AG09319 (cell line): ENCODE measurements around the gene ETV5.

Source experiments
- DNase-seq: peaks from one replicate; pipeline ENCODE4 v3.0.0-alpha.2; 2010; ENCODE audit warnings: low read depth; ENCODE audit errors: extremely low read depth
- TF ChIP-seq, protein P1 (sequence below): IDR thresholded peaks from 2 replicates; pipeline ENCODE4 v1.5.1; 2011; ENCODE audit warnings: low read depth, mild to moderate bottlenecking, inconsistent platforms, low read length, moderate library complexity

The ETV5 gene

GRCh38 chr3:186133980-186134379 is 25.1 kb upstream of the ETV5 start:
- no peak for DNase-seq
- TF ChIP-seq, protein P1, sequence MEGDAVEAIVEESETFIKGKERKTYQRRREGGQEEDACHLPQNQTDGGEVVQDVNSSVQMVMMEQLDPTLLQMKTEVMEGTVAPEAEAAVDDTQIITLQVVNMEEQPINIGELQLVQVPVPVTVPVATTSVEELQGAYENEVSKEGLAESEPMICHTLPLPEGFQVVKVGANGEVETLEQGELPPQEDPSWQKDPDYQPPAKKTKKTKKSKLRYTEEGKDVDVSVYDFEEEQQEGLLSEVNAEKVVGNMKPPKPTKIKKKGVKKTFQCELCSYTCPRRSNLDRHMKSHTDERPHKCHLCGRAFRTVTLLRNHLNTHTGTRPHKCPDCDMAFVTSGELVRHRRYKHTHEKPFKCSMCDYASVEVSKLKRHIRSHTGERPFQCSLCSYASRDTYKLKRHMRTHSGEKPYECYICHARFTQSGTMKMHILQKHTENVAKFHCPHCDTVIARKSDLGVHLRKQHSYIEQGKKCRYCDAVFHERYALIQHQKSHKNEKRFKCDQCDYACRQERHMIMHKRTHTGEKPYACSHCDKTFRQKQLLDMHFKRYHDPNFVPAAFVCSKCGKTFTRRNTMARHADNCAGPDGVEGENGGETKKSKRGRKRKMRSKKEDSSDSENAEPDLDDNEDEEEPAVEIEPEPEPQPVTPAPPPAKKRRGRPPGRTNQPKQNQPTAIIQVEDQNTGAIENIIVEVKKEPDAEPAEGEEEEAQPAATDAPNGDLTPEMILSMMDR, result no peak

DNA sequence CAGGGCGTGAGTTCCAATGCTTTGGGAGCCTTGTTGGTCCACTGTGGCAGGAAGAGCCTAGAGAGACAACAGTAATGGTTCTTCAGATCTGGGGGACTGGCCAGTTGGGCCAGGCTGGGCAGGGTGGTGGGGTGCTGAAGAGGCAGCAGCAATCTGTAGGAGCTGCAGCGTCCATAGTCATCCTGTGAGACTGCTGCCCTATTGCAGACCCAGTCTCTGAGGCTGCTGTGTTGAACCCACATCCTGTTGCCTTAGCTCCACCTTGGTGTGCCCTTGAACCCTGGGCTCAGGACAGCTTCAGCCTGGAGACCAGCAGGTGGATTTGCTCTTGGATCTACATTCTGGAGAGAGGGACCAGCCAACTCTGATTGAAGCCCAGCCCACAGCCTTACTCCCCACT is 23.6 kb upstream of the ETV5 start:
- TF ChIP-seq, protein P1, result no peak

DNA sequence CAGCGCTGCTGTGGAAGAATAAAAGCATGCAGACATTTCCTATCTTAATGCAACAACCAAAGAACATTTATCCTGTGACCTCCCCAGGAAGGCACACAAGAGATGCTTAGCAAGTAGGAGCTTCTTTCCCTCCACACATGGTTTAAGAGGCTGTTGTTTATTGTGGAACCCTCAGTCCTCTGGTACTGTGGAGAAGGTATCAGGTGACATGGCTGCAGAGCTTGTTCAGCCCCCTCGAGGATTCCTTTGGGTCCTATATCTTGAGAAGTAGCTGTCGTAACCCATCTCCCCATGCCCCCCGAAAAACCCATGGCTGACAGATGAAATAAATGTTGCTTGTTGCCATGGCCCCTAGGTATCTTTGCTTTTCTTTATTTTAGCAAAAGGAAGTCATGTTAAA is 20.3 kb upstream of the ETV5 start:
- DNase-seq, result no peak
- TF ChIP-seq, protein P1, result no peak

More for the DNA sequence above, 23.6 kb upstream of the ETV5 start:
- no peak for DNase-seq

DNA sequence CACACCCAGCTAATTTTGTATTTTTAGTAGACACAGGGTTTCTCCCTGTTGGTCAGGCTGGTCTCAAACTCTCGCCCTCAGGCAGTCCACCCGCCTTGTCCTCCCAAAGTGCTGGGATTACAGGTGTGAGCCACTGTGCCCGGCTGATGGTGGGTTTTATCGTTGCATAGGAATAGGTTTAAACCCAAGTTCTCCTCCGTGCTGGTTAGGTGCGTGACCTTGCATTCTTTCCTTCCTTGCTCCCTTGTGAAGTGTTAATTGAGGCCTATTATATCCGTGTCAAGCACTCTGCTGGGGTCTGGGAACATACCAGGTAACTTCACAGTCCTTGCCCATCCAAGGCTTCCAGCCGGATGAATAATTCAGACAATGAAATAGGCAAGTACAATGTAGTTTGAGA is 19.3 kb upstream of the ETV5 start:
- TF ChIP-seq, protein P1, result no peak
- no peak for DNase-seq

DNA sequence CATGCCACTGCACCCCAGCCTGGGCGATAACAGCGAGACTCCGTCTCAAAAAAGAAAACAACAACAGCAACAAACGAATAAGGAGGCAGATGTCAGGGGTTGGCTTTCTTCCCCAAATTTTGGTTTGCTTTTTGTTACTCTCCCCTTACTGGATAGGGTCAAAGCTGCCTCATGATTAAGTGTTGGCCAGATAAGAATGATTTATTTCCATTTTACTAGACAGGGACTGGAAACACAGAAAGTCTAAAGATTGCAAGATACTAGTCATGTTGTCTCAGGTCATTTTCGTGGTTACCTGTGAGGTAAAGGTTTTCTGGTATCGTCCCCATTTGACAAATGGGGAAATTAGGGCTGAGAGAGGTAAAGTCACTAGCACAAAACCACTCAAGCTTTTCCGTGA is 18.6 kb upstream of the ETV5 start:
- TF ChIP-seq, protein P1, result no peak
- DNase-seq, result no peak

- DNase-seq, result no peak
- TF ChIP-seq, protein P1, result no peak
These were observed 16.2 kb upstream of the ETV5 start for GRCh38 chr3:186125118-186125517.

- no peak for DNase-seq
- TF ChIP-seq, protein P1, result no peak
These were observed 15.7 kb upstream of the ETV5 start for GRCh38 chr3:186124592-186124991.
